Measurements from ENCODE around the gene KLRF1. TPM values are rescaled to one million over a fixed set of nuclear protein-coding genes. Genes with fewer than 3 reads are reported as not detected.

The KLRF1 gene
- polyA plus RNA-seq, 1 donor from 2014 or later = not detected

DNA sequence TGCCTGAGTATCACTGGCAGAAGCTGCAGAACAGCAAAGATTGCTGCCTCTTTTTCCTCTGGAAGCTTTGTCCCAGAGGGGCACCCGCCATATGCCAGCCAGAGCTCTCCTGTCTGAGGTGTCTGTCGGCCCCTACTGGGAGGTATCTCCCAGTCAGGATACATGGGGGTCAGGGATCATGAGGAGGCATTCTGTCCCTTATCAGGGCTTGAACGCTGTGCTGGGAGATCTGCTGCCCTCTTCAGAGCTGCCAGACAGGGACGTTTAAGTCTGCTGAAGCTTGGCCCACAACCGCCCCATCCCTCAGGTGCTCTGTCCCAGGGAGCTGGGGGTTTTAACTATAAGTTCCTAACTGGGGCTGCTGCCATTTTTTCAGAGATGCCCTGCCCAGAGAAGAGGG, 21.6 kb downstream of the KLRF1 start:
- H4K20me1 ChIP-seq (ENCODE audit: insufficient read depth) = no peaks in the 10 kb centered on the region
- H3K79me2 ChIP-seq (replicated peaks; ENCODE audit: insufficient read depth, low read length) = no peaks in the 10 kb centered on the region
- H3K4me2 ChIP-seq (ENCODE audit: low read length) = no peak overlapping the region
- no peak overlapping the region for H2AFZ ChIP-seq (ENCODE audit: low read depth, low read length)
- H3F3A ChIP-seq (ENCODE audit: insufficient read depth, low read length, poor library complexity, severe bottlenecking) = no peaks in the 10 kb centered on the region
- H3K27ac ChIP-seq (ENCODE audit: low read length) = no peak overlapping the region
- H3K9ac ChIP-seq (ENCODE audit: low read length) = no peak overlapping the region
- H3K9me3 ChIP-seq (ENCODE audit: low read length) = no peaks in the 10 kb centered on the region
- no peaks in the 10 kb centered on the region for H3K9me2 ChIP-seq (ENCODE audit: insufficient read depth, low read length)
- H3K27me3 ChIP-seq (ENCODE audit: insufficient read depth, low read depth, low read length) = no peaks in the 10 kb centered on the region
- no peak overlapping the region for H3K4me3 ChIP-seq (ENCODE audit: low read length)
- H3K36me3 ChIP-seq (ENCODE audit: insufficient read depth, low read length) = no peaks in the 10 kb centered on the region
- TF ChIP-seq SMC3 (conservative IDR thresholded peaks at IDR 0.05; ENCODE audit: poor library complexity) (no peak), EZH2 (IDR thresholded peaks at IDR 0.05; ENCODE audit: borderline replicate concordance, insufficient read depth, low read length, poor library complexity, severe bottlenecking) (no peak), TAF1 (IDR thresholded peaks at IDR 0.05; ENCODE audit: low read depth) (no peak), MXI1 (conservative IDR thresholded peaks at IDR 0.05; ENCODE audit: poor library complexity, severe bottlenecking) (no peak), EP300 (conservative IDR thresholded peaks at IDR 0.05; ENCODE audit: poor library complexity, severe bottlenecking) (no peak), POLR2AphosphoS5 (IDR thresholded peaks at IDR 0.05) (no peak), RAD21 (conservative IDR thresholded peaks at IDR 0.05) (no peak)
- TF ChIP-seq, protein P1, sequence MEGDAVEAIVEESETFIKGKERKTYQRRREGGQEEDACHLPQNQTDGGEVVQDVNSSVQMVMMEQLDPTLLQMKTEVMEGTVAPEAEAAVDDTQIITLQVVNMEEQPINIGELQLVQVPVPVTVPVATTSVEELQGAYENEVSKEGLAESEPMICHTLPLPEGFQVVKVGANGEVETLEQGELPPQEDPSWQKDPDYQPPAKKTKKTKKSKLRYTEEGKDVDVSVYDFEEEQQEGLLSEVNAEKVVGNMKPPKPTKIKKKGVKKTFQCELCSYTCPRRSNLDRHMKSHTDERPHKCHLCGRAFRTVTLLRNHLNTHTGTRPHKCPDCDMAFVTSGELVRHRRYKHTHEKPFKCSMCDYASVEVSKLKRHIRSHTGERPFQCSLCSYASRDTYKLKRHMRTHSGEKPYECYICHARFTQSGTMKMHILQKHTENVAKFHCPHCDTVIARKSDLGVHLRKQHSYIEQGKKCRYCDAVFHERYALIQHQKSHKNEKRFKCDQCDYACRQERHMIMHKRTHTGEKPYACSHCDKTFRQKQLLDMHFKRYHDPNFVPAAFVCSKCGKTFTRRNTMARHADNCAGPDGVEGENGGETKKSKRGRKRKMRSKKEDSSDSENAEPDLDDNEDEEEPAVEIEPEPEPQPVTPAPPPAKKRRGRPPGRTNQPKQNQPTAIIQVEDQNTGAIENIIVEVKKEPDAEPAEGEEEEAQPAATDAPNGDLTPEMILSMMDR (IDR thresholded peaks at IDR 0.05; ENCODE audit: poor library complexity, severe bottlenecking) = no peak
- TF ChIP-seq, protein P2, sequence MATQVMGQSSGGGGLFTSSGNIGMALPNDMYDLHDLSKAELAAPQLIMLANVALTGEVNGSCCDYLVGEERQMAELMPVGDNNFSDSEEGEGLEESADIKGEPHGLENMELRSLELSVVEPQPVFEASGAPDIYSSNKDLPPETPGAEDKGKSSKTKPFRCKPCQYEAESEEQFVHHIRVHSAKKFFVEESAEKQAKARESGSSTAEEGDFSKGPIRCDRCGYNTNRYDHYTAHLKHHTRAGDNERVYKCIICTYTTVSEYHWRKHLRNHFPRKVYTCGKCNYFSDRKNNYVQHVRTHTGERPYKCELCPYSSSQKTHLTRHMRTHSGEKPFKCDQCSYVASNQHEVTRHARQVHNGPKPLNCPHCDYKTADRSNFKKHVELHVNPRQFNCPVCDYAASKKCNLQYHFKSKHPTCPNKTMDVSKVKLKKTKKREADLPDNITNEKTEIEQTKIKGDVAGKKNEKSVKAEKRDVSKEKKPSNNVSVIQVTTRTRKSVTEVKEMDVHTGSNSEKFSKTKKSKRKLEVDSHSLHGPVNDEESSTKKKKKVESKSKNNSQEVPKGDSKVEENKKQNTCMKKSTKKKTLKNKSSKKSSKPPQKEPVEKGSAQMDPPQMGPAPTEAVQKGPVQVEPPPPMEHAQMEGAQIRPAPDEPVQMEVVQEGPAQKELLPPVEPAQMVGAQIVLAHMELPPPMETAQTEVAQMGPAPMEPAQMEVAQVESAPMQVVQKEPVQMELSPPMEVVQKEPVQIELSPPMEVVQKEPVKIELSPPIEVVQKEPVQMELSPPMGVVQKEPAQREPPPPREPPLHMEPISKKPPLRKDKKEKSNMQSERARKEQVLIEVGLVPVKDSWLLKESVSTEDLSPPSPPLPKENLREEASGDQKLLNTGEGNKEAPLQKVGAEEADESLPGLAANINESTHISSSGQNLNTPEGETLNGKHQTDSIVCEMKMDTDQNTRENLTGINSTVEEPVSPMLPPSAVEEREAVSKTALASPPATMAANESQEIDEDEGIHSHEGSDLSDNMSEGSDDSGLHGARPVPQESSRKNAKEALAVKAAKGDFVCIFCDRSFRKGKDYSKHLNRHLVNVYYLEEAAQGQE (IDR thresholded peaks at IDR 0.05; ENCODE audit: borderline replicate concordance) = no peak

DNA sequence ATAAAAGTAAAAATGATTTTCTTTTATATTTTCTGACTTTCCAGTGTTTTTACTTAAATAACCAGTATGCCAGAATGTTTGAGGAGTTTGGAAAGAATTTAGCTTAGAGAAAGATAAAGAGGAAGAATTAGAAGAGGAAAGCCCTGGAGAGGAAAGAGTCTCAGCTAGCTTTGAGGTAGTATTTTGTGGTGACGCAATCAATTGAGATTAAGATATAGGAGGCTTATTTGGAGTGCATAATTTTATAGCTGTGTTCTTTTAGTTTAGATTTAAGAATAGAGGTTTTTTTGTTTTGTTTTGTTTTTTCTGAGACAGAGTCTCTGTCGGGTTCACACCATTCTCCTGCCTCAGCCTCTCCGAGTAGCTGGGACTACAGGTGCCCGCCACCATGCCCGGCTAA, 23.8 kb downstream of the KLRF1 start:
- H3F3A ChIP-seq (ENCODE audit: insufficient read depth, low read length, poor library complexity, severe bottlenecking) = no peaks in the 10 kb centered on the region
- no peak for TF ChIP-seq SMC3 (conservative IDR thresholded peaks at IDR 0.05; ENCODE audit: poor library complexity)
- TF ChIP-seq POLR2AphosphoS5 (IDR thresholded peaks at IDR 0.05) = no peak
- no peak for TF ChIP-seq EP300 (conservative IDR thresholded peaks at IDR 0.05; ENCODE audit: poor library complexity, severe bottlenecking)

DNA sequence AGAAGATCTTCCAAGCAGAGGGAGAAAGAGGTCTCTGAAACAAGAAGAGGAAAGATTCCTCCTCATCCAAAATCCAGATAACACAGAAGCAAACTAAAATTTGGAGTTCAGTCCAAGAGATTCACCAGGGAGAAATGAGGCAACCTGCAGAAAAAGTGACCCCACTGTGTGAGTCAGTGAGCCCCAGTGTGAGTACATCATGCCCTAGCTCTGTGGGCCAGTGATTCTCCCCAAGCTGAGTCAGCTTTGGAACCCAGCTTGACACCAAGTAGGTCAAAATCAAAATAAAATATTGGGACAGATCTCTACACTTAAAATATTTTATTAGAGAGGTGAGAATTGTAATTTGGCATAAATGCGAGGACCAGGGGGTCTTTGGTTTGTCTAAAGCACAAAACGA, 24.6 kb downstream of the KLRF1 start:
- Histone ChIP-seq H3K4me2 (ENCODE audit: low read length) (no peak overlapping the region), H3K27me3 (ENCODE audit: insufficient read depth, low read depth, low read length) (no peaks in the 10 kb centered on the region), H4K20me1 (ENCODE audit: insufficient read depth) (no peaks in the 10 kb centered on the region), H3K9ac (ENCODE audit: low read length) (no peak overlapping the region), H3K9me3 (ENCODE audit: low read length) (no peaks in the 10 kb centered on the region), H3K9me2 (ENCODE audit: insufficient read depth, low read length) (no peaks in the 10 kb centered on the region), H3K79me2 (replicated peaks; ENCODE audit: insufficient read depth, low read length) (no peaks in the 10 kb centered on the region), H3K4me3 (ENCODE audit: low read length) (no peak overlapping the region), H2AFZ (ENCODE audit: low read depth, low read length) (no peak overlapping the region), H3K36me3 (ENCODE audit: insufficient read depth, low read length) (no peaks in the 10 kb centered on the region), H3K27ac (ENCODE audit: low read length) (no peak overlapping the region), H3F3A (ENCODE audit: insufficient read depth, low read length, poor library complexity, severe bottlenecking) (no peaks in the 10 kb centered on the region)
- TF ChIP-seq RAD21 (conservative IDR thresholded peaks at IDR 0.05) (no peak), POLR2AphosphoS5 (IDR thresholded peaks at IDR 0.05) (no peak), MXI1 (conservative IDR thresholded peaks at IDR 0.05; ENCODE audit: poor library complexity, severe bottlenecking) (no peak), TAF1 (IDR thresholded peaks at IDR 0.05; ENCODE audit: low read depth) (no peak), EP300 (conservative IDR thresholded peaks at IDR 0.05; ENCODE audit: poor library complexity, severe bottlenecking) (no peak), EZH2 (IDR thresholded peaks at IDR 0.05; ENCODE audit: borderline replicate concordance, insufficient read depth, low read length, poor library complexity, severe bottlenecking) (no peak), SMC3 (conservative IDR thresholded peaks at IDR 0.05; ENCODE audit: poor library complexity) (no peak)
- TF ChIP-seq, protein P1 (IDR thresholded peaks at IDR 0.05; ENCODE audit: poor library complexity, severe bottlenecking) = no peak
- TF ChIP-seq, protein P2 (IDR thresholded peaks at IDR 0.05; ENCODE audit: borderline replicate concordance) = no peak

More for the DNA sequence above, 23.8 kb downstream of the KLRF1 start:
- H3K79me2 ChIP-seq (replicated peaks; ENCODE audit: insufficient read depth, low read length) = no peaks in the 10 kb centered on the region
- no peaks in the 10 kb centered on the region for H3K9me3 ChIP-seq (ENCODE audit: low read length)
- no peak overlapping the region for H3K9ac ChIP-seq (ENCODE audit: low read length)
- no peak overlapping the region for H3K27ac ChIP-seq (ENCODE audit: low read length)
- H3K4me3 ChIP-seq (ENCODE audit: low read length) = no peak overlapping the region
- H2AFZ ChIP-seq (ENCODE audit: low read depth, low read length) = no peak overlapping the region
- H4K20me1 ChIP-seq (ENCODE audit: insufficient read depth) = no peaks in the 10 kb centered on the region
- H3K36me3 ChIP-seq (ENCODE audit: insufficient read depth, low read length) = no peaks in the 10 kb centered on the region
- H3K27me3 ChIP-seq (ENCODE audit: insufficient read depth, low read depth, low read length) = no peaks in the 10 kb centered on the region
- no peak overlapping the region for H3K4me2 ChIP-seq (ENCODE audit: low read length)
- no peaks in the 10 kb centered on the region for H3K9me2 ChIP-seq (ENCODE audit: insufficient read depth, low read length)

Measured in neural cell (in vitro differentiated cells).